SK-N-SH (cell line): Measurements from ENCODE around the gene WDTC1. TPM values are rescaled to one million over a fixed set of nuclear protein-coding genes. Genes with fewer than 3 reads are reported as not detected.

Experiments used
- CTCF ChIA-PET: fragments of 300-600, 350-600 bp; formaldehyde crosslinking; extraction: SDS; loops from one replicate; lab custom pipeline; 2021; lab: Yijun Ruan, JAX
- POLR2A ChIA-PET: fragments of 350-600 bp; sonication (Branson Sonifier 250); formaldehyde crosslinking; extraction: SDS; loops from one replicate; lab custom pipeline; 2020; ENCODE audit warnings: antibody characterized with exemption, inconsistent platforms; lab: Yijun Ruan, JAX
- DNase-seq: peaks from one replicate; pipeline ENCODE4 v3.0.0; 2012
- H2AFZ ChIP-seq: fragments of 200-600 bp; sonication (generic); 2 replicates; pipeline ENCODE4 v1.8.1; 2016; ENCODE audit warnings: antibody characterized with exemption, mild to moderate bottlenecking, low read depth
- H3F3A ChIP-seq: fragments of 200-600 bp; sonication (generic); replicated peaks from 2 replicates; pipeline ENCODE3; 2016; ENCODE audit warnings: antibody characterized with exemption, mild to moderate bottlenecking; ENCODE audit not compliant: insufficient read depth
- H3K27ac ChIP-seq, 2 experiments: fragments of 200-500 bp in 1 of 2; fragments of 200-600 bp in 1 of 2; sonication (Bioruptor generic) in 1 of 2; sonication (generic), shearing (Covaris generic) in 1 of 2; 2 replicates each; pipeline versions ENCODE4 v1.5.1 to v1.6.1; 2014 to 2016; ENCODE audit warnings: low read depth in 2 of 2, inconsistent platforms in 1 of 2, low read length in 1 of 2, mild to moderate bottlenecking in 1 of 2, mixed read lengths in 1 of 2
- H3K27me3 ChIP-seq: fragments of 200-600 bp; sonication (generic), shearing (Covaris generic); 2 replicates; pipeline ENCODE4 v1.6.1; 2016; ENCODE audit warnings: mixed run types; ENCODE audit not compliant: insufficient read depth
- H3K36me3 ChIP-seq, 2 experiments: fragments of 200-500 bp in 1 of 2; fragments of 200-600 bp in 1 of 2; sonication (Bioruptor generic) in 1 of 2; sonication (generic) in 1 of 2; replicated peaks in 1 of 2; 2 replicates each; pipeline versions ENCODE3 to v1.5.1; 2014 to 2016; ENCODE audit warnings: low read length in 1 of 2, mild to moderate bottlenecking in 1 of 2; ENCODE audit not compliant: insufficient read depth in 2 of 2, control insufficient read depth in 1 of 2
- H3K4me1 ChIP-seq, 2 experiments: fragments of 200-500 bp in 1 of 2; fragments of 200-600 bp in 1 of 2; sonication (Bioruptor generic) in 1 of 2; sonication (generic), shearing (Covaris generic) in 1 of 2; 2 replicates each; pipeline versions ENCODE4 v1.5.1 to v1.6.1; 2014 to 2016; ENCODE audit warnings: low read depth in 1 of 2, low read length in 1 of 2, mixed run types in 1 of 2; ENCODE audit not compliant: insufficient read depth in 2 of 2, control insufficient read depth in 1 of 2
- H3K4me2 ChIP-seq: fragments of 200-600 bp; sonication (generic), shearing (Covaris generic); 2 replicates; pipeline ENCODE4 v1.6.1; 2017; ENCODE audit warnings: mixed run types
- H3K4me3 ChIP-seq, 2 experiments: fragments of 200-500 bp in 1 of 2; fragments of 200-600 bp in 1 of 2; sonication (Bioruptor generic) in 1 of 2; sonication (generic), shearing (Covaris generic) in 1 of 2; 2 replicates each; pipeline versions ENCODE4 v1.5.1 to v1.8.1; 2014 to 2016; ENCODE audit warnings: low read depth in 2 of 2, inconsistent platforms in 1 of 2, low read length in 1 of 2, mild to moderate bottlenecking in 1 of 2, mixed read lengths in 1 of 2, moderate library complexity in 1 of 2
- H3K79me2 ChIP-seq: fragments of 200-600 bp; sonication (generic); 2 replicates; pipeline ENCODE4 v1.8.1; 2017; ENCODE audit warnings: mild to moderate bottlenecking; ENCODE audit not compliant: insufficient read depth
- H3K9ac ChIP-seq: fragments of 200-600 bp; sonication (generic); 2 replicates; pipeline ENCODE4 v1.6.1; 2017; ENCODE audit warnings: mixed run types
- H3K9me2 ChIP-seq: fragments of 200-600 bp; sonication (generic); 2 replicates; pipeline ENCODE4 v1.6.1; 2017; ENCODE audit warnings: mixed run types
- H3K9me3 ChIP-seq: fragments of 200-600 bp; sonication (generic); 2 replicates; pipeline ENCODE4 v1.6.1; 2017; ENCODE audit warnings: mixed run types, mild to moderate bottlenecking, moderate library complexity
- H4K20me1 ChIP-seq: fragments of 200-600 bp; sonication (generic); 2 replicates; pipeline ENCODE4 v1.6.1; 2017; ENCODE audit warnings: mild to moderate bottlenecking, mixed run types; ENCODE audit not compliant: insufficient read depth
- EZH2phosphoT487 ChIP-seq: fragments of 200-600 bp; sonication (generic); IDR thresholded peaks from 2 replicates; pipeline ENCODE4 v1.6.1; 2017; ENCODE audit warnings: low read depth, mixed run types, mild to moderate bottlenecking, antibody characterized with exemption, moderate library complexity, borderline replicate concordance
- FOSL2 ChIP-seq: IDR thresholded peaks from 2 replicates; pipeline ENCODE4 v1.4.0; 2012; ENCODE audit warnings: low read depth, mild to moderate bottlenecking, moderate library complexity, borderline replicate concordance
- JUND ChIP-seq: IDR thresholded peaks from 2 replicates; pipeline ENCODE4 v1.4.0; 2012
- NFIC ChIP-seq: IDR thresholded peaks from 2 replicates; pipeline ENCODE4 v1.4.0; 2012; ENCODE audit warnings: borderline replicate concordance
- NRF1 ChIP-seq: IDR thresholded peaks from 2 replicates; pipeline ENCODE4 v1.6.1; 2012; ENCODE audit warnings: low read depth, mild to moderate bottlenecking, low read length
- REST ChIP-seq: IDR thresholded peaks from 2 replicates; pipeline ENCODE4 v1.6.1; 2012; ENCODE audit warnings: mild to moderate bottlenecking, low read depth, low read length, moderate library complexity
- USF1 ChIP-seq: IDR thresholded peaks from 2 replicates; pipeline ENCODE4 v1.4.0; 2012; ENCODE audit warnings: low read depth, borderline replicate concordance
- WGBS: methylation state at CpG from one replicate; pipeline ENCODE4 v1.1.6; 2017; ENCODE audit warnings: low lambda C conversion rate; 5-methylcytosine and 5-hydroxymethylcytosine counted together
- polyA plus RNA-seq, 3 experiments: library from polyadenylated mRNA; depleted of rRNA; stranded (reverse); fragments of >200 nt; gene quantifications; 2 replicates each; pipeline ENCODE4 v1.2.3, GENCODE V29; 2012

The WDTC1 gene
- polyA plus RNA-seq, 1 of the 3 experiments (the other 2 are of a cell fraction) = 12.0 TPM

- TF ChIP-seq REST (no peak), NFIC (no peak), NRF1 (no peak), USF1 (no peak)
Measured at GRCh38 chr1:27339213-27339612, 104.8 kb downstream of the WDTC1 start (continued).

- Histone ChIP-seq H3K9me2 (no peaks in the 10 kb centered on the region), H3K27me3 (no peaks in the 10 kb centered on the region), H3K27ac (no peak within 1 kb of the TSS), H3K4me2 (peak within 1 kb of the TSS; percentile 65), H3K9ac (no peak within 1 kb of the TSS), H2AFZ (peak within 1 kb of the TSS; percentile 56; the same call in 1 of the 2 replicates), H4K20me1 (no peaks in the 10 kb centered on the region), H3F3A (no peaks in the 10 kb centered on the region), H3K4me1 (peaks cover 0 to 8% of the 10 kb centered on the region in 2 experiments; a peak in 2 of 4 replicates)
- CTCF ChIA-PET = interaction anchor here (0.6 to 2.7 kb wide), 9 partner anchors 8 to 58 kb away, joined by 3 to 14 read pairs (median 5); no protein-coding TSS in a partner anchor
- POLR2A ChIA-PET = no interaction called here
- 50% methylated on average over 6 of the region's 22 CpGs for WGBS
- DNase-seq = peak; percentile 59
- TF ChIP-seq JUND = peak; percentile 24; the same call in 1 of the 2 replicates
- peak; percentile 43; the same call in 1 of the 2 replicates for TF ChIP-seq FOSL2
- no peak for TF ChIP-seq EZH2phosphoT487
- no peak for TF ChIP-seq REST
- TF ChIP-seq, all 33 proteins: peak for 2
- H3K9me3 ChIP-seq = no peaks in the 10 kb centered on the region
- no peak within 1 kb of the TSS for H3K4me3 ChIP-seq
- H3K36me3 ChIP-seq = no peaks in the 10 kb centered on the region
- H3K79me2 ChIP-seq = no peaks in the 10 kb centered on the region
Measured at GRCh38 chr1:27341525-27342252, 107.3 kb downstream of the WDTC1 start, which contains the start of gene SYTL1. Gene SYTL1, plus strand, starts transcription at chr1:27342022. Its CDS starts 3,313 bp downstream, at chr1:27345335.
